Esophagus (tissue), 2 donors: Measurements from ENCODE around the gene SGSH. TPM values are rescaled to one million over a fixed set of nuclear protein-coding genes. Genes with fewer than 3 reads are reported as not detected.

Experiments
- H3K27ac ChIP-seq, 2 donors: one replicate each; pipeline ENCODE4 v1.5.1; 2013; ENCODE audit warnings: low read depth in 2 of 2, mild to moderate bottlenecking in 2 of 2, inconsistent platforms in 1 of 2, low read length in 1 of 2, moderate library complexity in 1 of 2
- H3K27me3 ChIP-seq, 2 donors: one replicate each; pipeline ENCODE4 v1.6.1; 2013; ENCODE audit warnings: low read length in 2 of 2, control low read depth in 1 of 2, mild to moderate bottlenecking in 1 of 2; ENCODE audit not compliant: insufficient read depth in 2 of 2, control insufficient read depth in 1 of 2
- H3K36me3 ChIP-seq, 2 donors: one replicate each; pipeline ENCODE4 v1.6.1; 2013; ENCODE audit warnings: low read length in 1 of 2; ENCODE audit not compliant: control insufficient read depth in 2 of 2, insufficient read depth in 2 of 2
- H3K4me1 ChIP-seq, 2 donors: one replicate each; pipeline ENCODE4 v1.6.1; 2013; ENCODE audit warnings: low read length in 1 of 2; ENCODE audit not compliant: control insufficient read depth in 2 of 2, insufficient read depth in 2 of 2
- H3K4me3 ChIP-seq, 2 donors: one replicate each; pipeline ENCODE4 v1.5.1; 2013; ENCODE audit warnings: low read length in 2 of 2, mild to moderate bottlenecking in 2 of 2, low read depth in 1 of 2, moderate library complexity in 1 of 2
- H3K9me3 ChIP-seq, 2 donors: one replicate each; pipeline ENCODE4 v1.6.1; 2013; ENCODE audit warnings: mild to moderate bottlenecking in 2 of 2, low read depth in 1 of 2, low read length in 1 of 2, moderate library complexity in 1 of 2; ENCODE audit not compliant: control insufficient read depth in 2 of 2, insufficient read depth in 1 of 2
- whole genome bisulfite sequencing, 2 donors: extraction: QIAGEN DNeasy Blood & Tissue Kit; methylation state at CpG; one replicate each; pipeline ENCODE4 v1.1.7; 2013; 5-methylcytosine and 5-hydroxymethylcytosine counted together
- polyA plus RNA-seq, 2 donors: library from polyadenylated mRNA; stranded (reverse); fragments of 200-250 nt; gene quantifications; one replicate each; pipeline ENCODE4 v1.2.3, GENCODE V29; 2013
- donor health status: healthy with polysubstance abuse.
- donor health status: Bipolar disorder and iron deficiency.

The SGSH gene
- polyA plus RNA-seq, 2 donors: 16.5 to 20.4 TPM

- Histone ChIP-seq H3K36me3 (peaks cover 0 to 14% of the 10 kb centered on the region in 2 donors), H3K4me3 (no peak overlapping the region), H3K4me1 (no peaks in the 10 kb centered on the region), H3K27ac (no peak overlapping the region), H3K27me3 (no peaks in the 10 kb centered on the region), H3K9me3 (peaks cover 0 to 3% of the 10 kb centered on the region in 2 donors)
- 94 to 100% methylated on average over 1 of the region's 1 CpG for WGBS, 2 donors
Observed at GRCh38 chr17:80232438-80232837, 12.3 kb upstream of the SGSH start.

GRCh38 chr17:80229011-80229410 lies 8.9 kb upstream of the SGSH start:
- Histone ChIP-seq H3K4me1 (no peaks in the 10 kb centered on the region), H3K9me3 (peaks cover 0 to 3% of the 10 kb centered on the region in 2 donors), H3K27me3 (no peaks in the 10 kb centered on the region), H3K4me3 (no peak overlapping the region), H3K36me3 (peaks cover 0 to 2% of the 10 kb centered on the region in 2 donors), H3K27ac (no peak overlapping the region)
- 90 to 95% methylated on average over 4 of the region's 4 CpGs for WGBS, 2 donors

DNA sequence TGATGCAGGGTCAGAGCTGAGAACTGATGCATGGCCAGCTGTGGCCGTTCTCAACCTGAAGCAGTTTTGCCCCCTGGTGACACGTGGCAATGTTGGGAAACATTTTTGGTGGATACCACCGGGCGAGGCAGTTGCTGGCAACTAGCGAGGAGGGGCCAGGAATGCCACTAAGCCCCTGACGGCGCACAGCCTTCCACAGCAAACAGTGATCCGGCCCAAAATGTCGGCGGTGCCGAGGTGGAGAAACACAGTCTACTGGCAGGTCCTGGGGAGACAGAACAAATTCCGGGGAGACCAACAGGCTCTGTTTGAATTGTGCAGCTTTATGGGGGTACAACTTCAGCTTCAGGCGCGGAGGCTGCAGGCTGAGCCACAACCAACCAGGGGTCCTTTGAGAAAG lies 8.3 kb upstream of the SGSH start:
- no peak overlapping the region for H3K27ac ChIP-seq
- no peak overlapping the region for H3K4me3 ChIP-seq
- H3K9me3 ChIP-seq: peaks cover 0 to 3% of the 10 kb centered on the region in 2 donors
- H3K4me1 ChIP-seq: no peaks in the 10 kb centered on the region
- no peaks in the 10 kb centered on the region for H3K27me3 ChIP-seq
- peaks cover 0 to 2% of the 10 kb centered on the region in 2 donors for H3K36me3 ChIP-seq
- WGBS, 2 donors: 89 to 94% methylated on average over 14 of the region's 14 CpGs

- no peaks in the 10 kb centered on the region for H3K27me3 ChIP-seq
- H3K9me3 ChIP-seq: peaks cover 0 to 3% of the 10 kb centered on the region in 2 donors
- H3K27ac ChIP-seq: no peak overlapping the region
- no peak overlapping the region for H3K4me3 ChIP-seq
- peaks cover 0 to 2% of the 10 kb centered on the region in 2 donors for H3K36me3 ChIP-seq
- WGBS, 2 donors: 92 to 96% methylated on average over 11 of the region's 11 CpGs
- H3K4me1 ChIP-seq: no peaks in the 10 kb centered on the region
Observed at GRCh38 chr17:80227666-80228065, 7.5 kb upstream of the SGSH start.

- Histone ChIP-seq H3K4me1 (no peaks in the 10 kb centered on the region), H3K9me3 (peaks cover 0 to under 1% of the 10 kb centered on the region in 2 donors), H3K27me3 (no peaks in the 10 kb centered on the region), H3K36me3 (peaks cover 0 to 2% of the 10 kb centered on the region in 2 donors), H3K27ac (no peak overlapping the region), H3K4me3 (no peak overlapping the region)
- WGBS, 2 donors: 92% methylated on average over 4 of the region's 4 CpGs
Observed at GRCh38 chr17:80227156-80227555, 7.0 kb upstream of the SGSH start.

GRCh38 chr17:80225230-80225629 lies 5.1 kb upstream of the SGSH start:
- H3K9me3 ChIP-seq: no peaks in the 10 kb centered on the region
- H3K4me1 ChIP-seq: no peaks in the 10 kb centered on the region
- WGBS, 2 donors: 90 to 94% methylated on average over 6 of the region's 6 CpGs
- peaks cover 0 to 2% of the 10 kb centered on the region in 2 donors for H3K36me3 ChIP-seq
- H3K27me3 ChIP-seq: no peaks in the 10 kb centered on the region
- H3K4me3 ChIP-seq: no peak overlapping the region
- no peak overlapping the region for H3K27ac ChIP-seq

DNA sequence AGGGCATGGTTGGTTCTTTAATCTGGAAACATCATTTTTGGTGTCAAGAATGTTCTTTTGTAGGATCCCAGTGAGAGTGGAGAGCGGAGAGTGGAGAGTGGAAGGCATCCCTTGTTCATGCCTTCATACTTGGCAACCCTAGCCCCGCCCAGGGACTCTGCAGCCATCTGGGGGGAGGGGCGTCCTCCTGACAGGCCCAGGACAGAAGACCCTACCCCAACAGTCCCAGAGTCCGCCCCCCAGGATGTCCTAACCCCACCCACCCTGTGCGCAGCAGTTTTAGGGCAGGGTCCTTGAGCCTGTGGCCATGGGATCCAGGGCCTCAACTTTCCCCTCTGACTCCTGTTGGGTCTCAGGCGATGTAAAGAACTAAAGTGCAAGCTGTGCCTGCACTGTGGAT lies 4.5 kb upstream of the SGSH start:
- H3K4me1 ChIP-seq: no peaks in the 10 kb centered on the region
- H3K4me3 ChIP-seq: no peak overlapping the region
- 82 to 89% methylated on average over 6 of the region's 6 CpGs for WGBS, 2 donors
- no peaks in the 10 kb centered on the region for H3K9me3 ChIP-seq
- no peaks in the 10 kb centered on the region for H3K27me3 ChIP-seq
- H3K27ac ChIP-seq: no peak overlapping the region
- H3K36me3 ChIP-seq: peaks cover 0 to 2% of the 10 kb centered on the region in 2 donors

- H3K27ac ChIP-seq: no peak overlapping the region
- 86 to 92% methylated on average over 11 of the region's 11 CpGs for WGBS, 2 donors
- H3K36me3 ChIP-seq: peaks cover 0 to 2% of the 10 kb centered on the region in 2 donors
- H3K9me3 ChIP-seq: no peaks in the 10 kb centered on the region
- H3K4me1 ChIP-seq: no peaks in the 10 kb centered on the region
- no peak overlapping the region for H3K4me3 ChIP-seq
- no peaks in the 10 kb centered on the region for H3K27me3 ChIP-seq
Observed at GRCh38 chr17:80223838-80224497, 3.8 kb upstream of the SGSH start.

DNA sequence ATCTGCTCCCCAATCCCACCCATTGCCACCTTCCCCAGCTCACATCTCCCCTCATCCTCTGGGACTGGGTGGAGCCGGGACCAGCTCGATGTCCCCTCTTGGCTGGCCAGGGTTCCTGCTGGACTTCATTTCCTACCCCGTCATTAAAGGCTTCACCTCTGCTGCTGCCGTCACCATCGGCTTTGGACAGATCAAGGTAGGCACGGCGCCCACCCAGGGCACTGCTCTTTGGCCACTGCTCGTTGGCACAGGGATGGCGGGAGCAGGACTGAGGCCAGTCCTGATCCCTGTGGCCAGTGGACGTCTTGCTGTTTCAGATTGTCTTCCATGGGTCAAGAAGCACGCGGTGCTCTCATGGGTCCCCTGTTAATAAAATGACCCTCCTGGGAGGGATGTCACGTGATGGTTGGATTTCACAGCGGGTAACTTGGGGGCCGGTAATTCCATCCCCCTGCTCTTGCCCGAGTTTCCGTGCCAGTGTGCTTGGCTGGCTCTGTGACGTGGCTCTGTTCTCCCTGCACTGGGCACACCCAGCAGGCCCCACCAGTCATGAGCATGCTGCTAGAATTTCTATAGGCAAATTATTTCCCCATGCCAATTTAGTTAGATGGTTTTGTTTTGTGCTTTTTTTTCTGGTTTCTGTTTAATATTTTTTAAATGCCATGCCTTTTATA lies 3.1 kb upstream of the SGSH start:
- H3K9me3 ChIP-seq: no peaks in the 10 kb centered on the region
- no peak overlapping the region for H3K27ac ChIP-seq
- H3K36me3 ChIP-seq: peaks cover 0 to 2% of the 10 kb centered on the region in 2 donors
- no peak overlapping the region for H3K4me3 ChIP-seq
- no peaks in the 10 kb centered on the region for H3K27me3 ChIP-seq
- peaks cover 0 to 3% of the 10 kb centered on the region in 2 donors for H3K4me1 ChIP-seq
- WGBS, 2 donors: 92 to 93% methylated on average over 18 of the region's 18 CpGs
